Panc1 (cell line): ENCODE data around the gene ROBO1.

Experiments used
- CTCF ChIP-seq: fragments of 450-650 bp; IDR thresholded peaks from 2 replicates; pipeline ENCODE4 v1.5.1; 2017; ENCODE audit warnings: mild to moderate bottlenecking
- POLR2AphosphoS5 ChIP-seq: IDR thresholded peaks from 2 replicates; pipeline ENCODE4 v1.6.1; 2012; ENCODE audit warnings: mild to moderate bottlenecking, low read depth, low read length, moderate library complexity
- REST ChIP-seq, 2 experiments: IDR thresholded peaks; 2 replicates each; pipeline ENCODE4 v1.6.1; 2011 to 2012; ENCODE audit warnings: low read depth in 2 of 2, control low read depth in 1 of 2, low read length in 1 of 2, mild to moderate bottlenecking in 1 of 2, moderate library complexity in 1 of 2; ENCODE audit not compliant: insufficient read depth in 1 of 2
- TCF7L2 ChIP-seq: IDR thresholded peaks from 2 replicates; pipeline ENCODE4 v1.6.1; 2011; ENCODE audit warnings: mild to moderate bottlenecking, low read depth, low read length, inconsistent platforms

GRCh38 chr3:78878011-78878410 lies 889.8 kb downstream of the ROBO1 start:
- TF ChIP-seq CTCF (no peak), REST (IDR thresholded peaks at IDR 0.05; ENCODE audit: insufficient read depth in 1 of 2, low read depth in 2 of 2, low read length in 1 of 2) (no peak), POLR2AphosphoS5 (no peak), TCF7L2 (no peak)
